Endothelial cell of umbilical vein (primary cell): ENCODE measurements around the gene LRP2BP. TPM values are rescaled to one million over a fixed set of nuclear protein-coding genes. Genes with fewer than 3 reads are reported as not detected.

Experiments
- BruUV-seq: library from RNA; stranded (reverse); fragments of 400-500 nt; replicated peaks from 2 replicates; lab custom pipeline; 2021; lab: Mats Ljungman, UMichigan
- CTCF ChIA-PET: fragments of 300-600, 350-600 bp; sonication (Branson Sonifier 250); formaldehyde crosslinking; loops from one replicate; lab custom pipeline; 2021; ENCODE audit warnings: antibody characterized with exemption, inconsistent platforms; lab: Charles Lee
- POLR2A ChIA-PET: fragments of 300-600, 350-600 bp; sonication (Branson Sonifier 250); formaldehyde crosslinking; loops from one replicate; lab custom pipeline; 2021; ENCODE audit warnings: antibody characterized with exemption, inconsistent platforms; lab: Charles Lee
- DNase-seq: peaks from one replicate; pipeline ENCODE4 v3.0.0-alpha.2; 2011; ENCODE audit warnings: low read depth, low spot score
- FAIRE-seq: peaks from 2 replicates; lab custom pipeline; 2011; peaks lifted over from hg19 to GRCh38; lab: Jason Lieb, UNC
- H2AFZ ChIP-seq: 2 replicates; pipeline ENCODE4 v1.6.0; 2012; ENCODE audit warnings: low read depth, low read length, control low read depth, inconsistent platforms
- H3K27ac ChIP-seq: 2 replicates; pipeline ENCODE4 v1.5.1; 2011; ENCODE audit warnings: low read depth, mild to moderate bottlenecking, control low read depth, low read length, moderate library complexity; ENCODE audit not compliant: insufficient read depth
- H3K27me3 ChIP-seq, 2 experiments: 2 replicates each; pipeline versions ENCODE4 v1.6.0 to v1.6.1; 2011; ENCODE audit warnings: low read length in 2 of 2, mixed read lengths in 1 of 2; ENCODE audit not compliant: control insufficient read depth in 2 of 2, insufficient read depth in 2 of 2
- H3K36me3 ChIP-seq, 2 experiments: 2 replicates in 1 of 2; 3 replicates in 1 of 2; pipeline ENCODE4 v1.5.1; 2011; ENCODE audit warnings: low read length in 2 of 2, mild to moderate bottlenecking in 1 of 2, moderate library complexity in 1 of 2; ENCODE audit not compliant: control insufficient read depth in 2 of 2, insufficient read depth in 2 of 2; ENCODE audit errors: extremely low read depth in 1 of 2
- H3K4me1 ChIP-seq: 3 replicates; pipeline ENCODE4 v1.5.1; 2011; ENCODE audit warnings: mild to moderate bottlenecking, low read length; ENCODE audit not compliant: control insufficient read depth, insufficient read depth; ENCODE audit errors: extremely low read depth
- H3K4me2 ChIP-seq: 2 replicates; pipeline ENCODE4 v1.6.1; 2011; ENCODE audit warnings: low read length, control low read depth, mixed read lengths; ENCODE audit not compliant: insufficient read depth
- H3K4me3 ChIP-seq, 3 experiments: fragments of 200-600 bp in 1 of 3; sonication (generic), shearing (Covaris generic) in 1 of 3; replicated peaks in 1 of 3; 2 replicates each; pipeline ENCODE4 v1.5.1; 2011 to 2016; ENCODE audit warnings: control low read depth in 3 of 3, low read length in 3 of 3, mild to moderate bottlenecking in 2 of 3, inconsistent platforms in 1 of 3, low read depth in 1 of 3, moderate library complexity in 1 of 3; ENCODE audit not compliant: insufficient read depth in 1 of 3
- H3K79me2 ChIP-seq: 2 replicates; pipeline ENCODE4 v1.6.0; 2012; ENCODE audit warnings: low read length, inconsistent platforms; ENCODE audit not compliant: control insufficient read depth, insufficient read depth
- H3K9ac ChIP-seq: replicated peaks from 2 replicates; pipeline ENCODE3; 2011; ENCODE audit warnings: low read length, control low read depth; ENCODE audit not compliant: insufficient read depth; ENCODE audit errors: extremely low read depth
- H3K9me1 ChIP-seq: replicated peaks from 3 replicates; pipeline ENCODE4 v1.6.0; 2011; ENCODE audit warnings: mild to moderate bottlenecking, low read length; ENCODE audit not compliant: control insufficient read depth, insufficient read depth; ENCODE audit errors: extremely low read depth
- H3K9me3 ChIP-seq: replicated peaks from 2 replicates; pipeline ENCODE4 v1.5.1; 2012; ENCODE audit warnings: low read length, inconsistent platforms; ENCODE audit not compliant: control insufficient read depth, insufficient read depth
- H4K20me1 ChIP-seq: replicated peaks from 2 replicates; pipeline ENCODE3; 2011; ENCODE audit warnings: mild to moderate bottlenecking, low read length; ENCODE audit not compliant: control insufficient read depth, insufficient read depth; ENCODE audit errors: extremely low read depth
- CTCF ChIP-seq, 2 donors: IDR thresholded peaks; 1 replicate in 1 of 2; 2 replicates in 1 of 2; pipeline ENCODE4 v1.5.1; 2011; ENCODE audit warnings: low read length in 2 of 2, mild to moderate bottlenecking in 2 of 2, moderate library complexity in 2 of 2, control low read depth in 1 of 2, inconsistent platforms in 1 of 2, low read depth in 1 of 2; ENCODE audit not compliant: insufficient read depth in 1 of 2; ENCODE audit errors: extremely low read depth in 1 of 2
- EZH2 ChIP-seq: IDR thresholded peaks from 2 replicates; pipeline ENCODE4 v1.6.1; 2012; ENCODE audit warnings: borderline replicate concordance, low read depth, mild to moderate bottlenecking, moderate library complexity, low read length, inconsistent platforms; ENCODE audit not compliant: severe bottlenecking
- FOS ChIP-seq: IDR thresholded peaks from 2 replicates; pipeline ENCODE4 v1.6.1; 2011; ENCODE audit warnings: mild to moderate bottlenecking, low read length, moderate library complexity, borderline replicate concordance; ENCODE audit not compliant: insufficient read depth
- GATA2 ChIP-seq: IDR thresholded peaks from 2 replicates; pipeline ENCODE4 v1.7.0; 2011; ENCODE audit warnings: low read depth, mild to moderate bottlenecking, moderate library complexity, mixed read lengths, low read length; ENCODE audit not compliant: insufficient read length, insufficient read depth
- JUN ChIP-seq: IDR thresholded peaks from 2 replicates; pipeline ENCODE4 v1.6.1; 2011; ENCODE audit warnings: borderline replicate concordance, low read depth; ENCODE audit not compliant: insufficient read length, insufficient read depth
- MAX ChIP-seq: IDR thresholded peaks from 2 replicates; pipeline ENCODE4 v1.6.1; 2011; ENCODE audit not compliant: insufficient read depth, insufficient read length
- MYC ChIP-seq: IDR thresholded peaks from one replicate; pipeline ENCODE4 v1.6.1; 2011; ENCODE audit warnings: mild to moderate bottlenecking, low read depth, low read length
- POLR2A ChIP-seq: IDR thresholded peaks from 2 replicates; pipeline ENCODE4 v1.6.1; 2012; ENCODE audit warnings: low read depth, mild to moderate bottlenecking, control low read depth, low read length
- POLR2AphosphoS5 ChIP-seq: IDR thresholded peaks from 2 replicates; pipeline ENCODE4 v1.6.1; 2012; ENCODE audit warnings: low read depth, mild to moderate bottlenecking, control low read depth, low read length, moderate library complexity; ENCODE audit not compliant: insufficient read depth
- dilution Hi-C: fragments of 300-500 bp; cut with MboI; formaldehyde crosslinking; loops from one replicate; pipeline ENCODE4 v1.15.0; 2019; ENCODE audit warnings: low sequenced_read_pairs; ENCODE audit not compliant: extremely low pct_ligation_motif_present
- intact Hi-C: fragments of 100-400 bp; cut with micrococcal nuclease; formaldehyde crosslinking; loops from one replicate; pipeline ENCODE4 v1.10.0; 2022
- polyA plus RNA-seq, 4 experiments: library from polyadenylated mRNA; depleted of rRNA in 3 of 4; stranded (reverse) in 3 of 4; unstranded in 1 of 4; fragments of >200 nt; gene quantifications; 2 replicates each; pipeline versions ENCODE4 v1.2.1 to v1.2.3, GENCODE V29; 2011 to 2012; ENCODE audit warnings: missing spikeins in 1 of 4
- total RNA-seq: library from RNA; stranded (reverse); gene quantifications from 2 replicates; pipeline ENCODE4 v1.2.3, GENCODE V29; 2021

The LRP2BP gene
- total and polyA plus RNA-seq, 2 donors (not counting 3 experiments of a cell fraction or from before 2014, with no cell fraction given): 0.18 to 0.53 TPM

- H3K9ac ChIP-seq: no peak overlapping the region
- ChIA-PET CTCF (interaction anchor here (1.1 to 1.4 kb wide), 2 partner anchors 9 to 162 kb away, joined by 3 to 4 read pairs; a partner anchor contains a TSS), POLR2A (no interaction called here)
- H3K27ac ChIP-seq: no peak overlapping the region
- TF ChIP-seq POLR2A (no peak), JUN (no peak), CTCF (IDR thresholded peaks at IDR 0.05; ENCODE audit: extremely low read depth in 1 of 2, insufficient read depth in 1 of 2, low read depth in 1 of 2, low read length in 2 of 2) (no peak), MAX (no peak), EZH2 (no peak), FOS (no peak), MYC (no peak), POLR2AphosphoS5 (no peak), GATA2 (no peak)
- DNase-seq: no peak
- dilution Hi-C loops (no loop called here), intact Hi-C loops (no loop called here)
- no peaks in the 10 kb centered on the region for H3K9me1 ChIP-seq
- H3K4me2 ChIP-seq: no peak overlapping the region
- no peak for FAIRE-seq
- no peak overlapping the region for H2AFZ ChIP-seq
- no TSS peak for BruUV-seq
- H3K9me3 ChIP-seq: no peaks in the 10 kb centered on the region
- H3K79me2 ChIP-seq: no peaks in the 10 kb centered on the region
- H3K4me3 ChIP-seq: no peak overlapping the region
- H4K20me1 ChIP-seq: no peaks in the 10 kb centered on the region
- H3K4me1 ChIP-seq: no peaks in the 10 kb centered on the region
- H3K36me3 ChIP-seq: no peaks in the 10 kb centered on the region
- H3K27me3 ChIP-seq: no peaks in the 10 kb centered on the region
These were observed 39.7 kb upstream of the LRP2BP start for GRCh38 chr4:185435466-185435865.
